GM18867 (cell line): ENCODE data around the gene FZD10.

Source experiments
- ATAC-seq: cut with Tn5 transposase; IDR thresholded peaks from one replicate; pipeline ENCODE4 v1.9.1; 2021; ENCODE audit warnings: mild to moderate bottlenecking, moderate library complexity; ENCODE audit not compliant: unreplicated experiment

The FZD10 gene

GRCh38 chr12:130177635-130178242 lies 15.5 kb downstream of the FZD10 start:
- no peak for ATAC-seq

- ATAC-seq, result no peak
Measured at GRCh38 chr12:130178282-130178681, 16.0 kb downstream of the FZD10 start.

- ATAC-seq, result no peak
Measured at GRCh38 chr12:130179191-130179590, 16.9 kb downstream of the FZD10 start.

DNA sequence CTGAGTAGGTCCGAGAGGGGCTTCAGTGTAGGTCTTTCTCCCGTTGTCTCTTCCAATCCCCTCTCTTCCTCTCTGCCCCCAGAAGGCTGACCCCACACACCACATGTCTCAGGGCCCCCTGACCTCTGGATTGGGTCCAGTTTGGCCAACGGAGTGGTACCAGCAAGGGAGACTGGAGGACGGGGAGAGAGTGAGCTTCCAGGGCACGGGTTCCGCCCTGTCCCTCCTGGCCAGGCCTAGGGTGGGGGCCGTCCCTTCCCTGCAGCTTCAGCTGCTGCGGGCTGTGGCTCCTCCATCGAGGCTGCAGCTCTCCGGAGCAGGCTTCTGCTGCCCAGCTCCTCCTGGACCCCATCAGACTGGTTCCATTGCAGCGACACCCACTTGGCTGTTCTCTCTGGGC lies 17.4 kb downstream of the FZD10 start:
- no peak for ATAC-seq

GRCh38 chr12:130181211-130181610 lies 18.9 kb downstream of the FZD10 start:
- ATAC-seq, result no peak

DNA sequence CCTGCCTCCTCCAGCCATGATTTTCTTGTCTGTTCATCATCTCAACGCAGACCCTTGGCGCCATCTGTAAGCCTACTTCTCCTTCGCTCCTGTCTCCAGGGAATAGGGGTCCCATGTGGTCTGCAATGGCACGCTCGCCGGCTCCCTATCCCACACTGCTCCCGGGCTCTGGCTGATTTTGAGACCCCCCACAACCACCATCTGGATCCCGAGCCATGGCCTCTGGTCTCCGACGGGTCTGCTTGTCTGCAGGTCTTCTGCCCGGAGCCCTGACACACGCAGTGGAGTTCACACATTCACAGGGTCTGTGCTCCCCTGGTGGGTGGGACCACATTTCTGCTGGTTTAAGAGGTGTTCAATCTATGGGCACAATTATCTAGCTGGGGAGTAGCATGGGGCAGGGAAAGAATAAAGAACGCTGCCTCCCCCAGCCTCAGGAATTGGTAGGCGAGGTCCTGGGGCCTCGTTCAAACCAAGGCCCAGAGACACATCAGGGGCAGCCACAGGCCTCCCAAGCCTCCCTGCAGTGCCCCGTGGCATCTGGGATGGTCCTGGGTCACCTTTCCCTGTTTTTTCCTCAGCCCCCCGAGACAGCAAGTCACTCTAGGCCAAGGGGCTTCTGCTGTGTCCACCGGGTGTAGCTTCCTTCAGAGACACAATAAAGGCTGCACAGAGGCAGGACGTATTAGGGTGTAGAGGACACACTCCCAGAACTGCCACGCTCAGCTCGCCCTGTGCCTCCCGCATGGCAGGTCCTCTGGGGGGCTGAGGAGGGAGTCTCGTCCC lies 21.5 kb downstream of the FZD10 start:
- ATAC-seq, result no peak

GRCh38 chr12:130184404-130185090 lies 22.3 kb downstream of the FZD10 start:
- ATAC-seq, result no peak

DNA sequence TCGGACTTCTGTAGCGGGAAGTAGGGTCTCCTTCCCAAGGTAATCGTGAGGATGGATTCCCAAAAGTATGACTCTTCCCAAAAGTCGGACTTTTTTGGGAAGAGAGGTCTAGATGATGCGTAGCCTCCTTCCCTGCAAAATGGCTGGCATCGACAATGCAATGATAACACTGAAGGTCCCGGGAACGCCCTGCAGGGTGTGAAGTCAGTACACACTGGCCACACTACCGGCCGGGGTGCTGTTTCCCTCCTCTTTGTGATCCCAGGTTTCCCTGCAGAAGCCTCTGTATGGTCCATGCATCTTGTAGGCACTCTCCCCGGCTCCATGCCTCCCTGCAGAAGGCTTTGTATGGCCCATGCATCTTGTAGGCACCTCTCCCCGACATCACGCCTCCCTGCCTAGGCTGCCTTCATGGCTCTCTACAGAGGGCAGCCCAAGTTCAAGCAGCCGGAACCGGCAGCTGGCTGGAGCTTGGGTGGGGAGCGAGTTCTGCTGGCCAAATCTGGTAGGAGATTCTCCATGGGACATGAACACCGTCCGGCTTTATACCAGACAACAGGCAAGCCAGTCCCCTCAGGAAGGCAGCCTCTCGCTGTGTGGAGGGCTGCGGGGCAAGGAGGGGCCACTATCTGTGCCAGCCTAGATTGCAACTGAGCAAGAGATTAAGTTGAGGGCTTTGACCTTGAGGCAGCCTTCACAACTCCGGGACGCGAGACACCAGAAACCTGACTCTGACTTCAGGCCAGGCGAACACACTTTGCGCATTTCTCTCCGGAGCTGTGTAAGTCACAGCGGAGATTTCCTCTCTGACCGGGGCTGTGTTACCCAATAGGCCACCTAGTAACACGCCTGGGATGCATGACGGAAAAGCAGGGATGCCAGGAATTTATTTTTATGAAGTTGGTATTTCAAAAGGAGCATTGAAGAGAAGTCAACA lies 23.5 kb downstream of the FZD10 start:
- ATAC-seq, result no peak

GRCh38 chr12:130186651-130187268 lies 24.5 kb downstream of the FZD10 start:
- ATAC-seq, result no peak

DNA sequence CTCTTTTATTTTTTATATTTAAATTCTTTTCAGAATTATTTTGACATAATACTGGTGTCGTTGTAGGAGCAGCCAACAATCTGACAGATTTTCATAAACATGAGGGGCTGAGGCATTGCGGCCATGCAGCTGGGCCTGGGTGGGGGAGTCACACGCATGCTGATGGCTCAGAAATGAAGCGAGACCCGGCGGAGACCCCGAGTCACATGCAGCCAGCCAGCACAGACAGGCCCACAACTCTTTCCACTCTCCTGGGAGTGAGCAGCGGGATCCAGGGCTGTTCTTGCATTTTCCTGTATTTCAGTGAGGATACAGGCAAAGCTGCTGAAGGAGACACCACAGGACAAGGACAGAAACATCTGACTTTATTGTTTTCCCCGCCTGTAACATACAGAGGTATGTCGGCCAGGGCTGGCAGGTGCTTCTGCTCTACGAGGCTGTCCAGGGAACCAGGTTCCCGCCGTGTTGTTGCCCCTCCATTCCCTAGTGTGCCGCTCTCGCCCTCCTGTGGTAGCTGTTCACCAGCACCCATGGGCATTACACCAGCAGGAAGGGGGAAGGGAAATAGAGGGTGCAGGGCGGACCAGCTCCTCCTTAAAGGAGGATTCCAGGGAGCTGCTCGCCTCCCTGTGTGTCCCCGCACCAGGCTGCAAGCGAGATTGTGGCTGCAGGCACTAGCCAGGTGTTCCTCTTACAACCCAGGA lies 30.5 kb downstream of the FZD10 start:
- no peak for ATAC-seq

DNA sequence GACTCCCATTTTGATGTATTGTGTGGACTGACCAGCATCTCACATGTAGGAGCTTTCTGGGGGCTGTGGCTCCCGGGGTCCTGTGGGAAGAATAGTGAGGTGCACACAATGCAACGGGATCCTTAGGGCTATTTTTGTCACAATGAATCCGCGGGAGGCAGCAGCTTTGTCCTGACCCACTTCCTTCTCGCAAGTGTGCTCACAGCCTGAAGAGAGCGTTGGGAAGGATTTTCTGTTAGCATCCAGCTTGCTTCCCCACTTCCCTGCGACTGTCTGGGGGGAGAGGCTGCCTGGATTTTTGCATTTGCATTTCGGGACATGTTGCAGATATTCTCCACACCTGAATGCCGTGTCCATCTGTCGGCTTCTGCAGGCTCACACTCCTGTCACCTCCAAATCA lies 31.9 kb downstream of the FZD10 start:
- no peak for ATAC-seq

- ATAC-seq, result no peak
Measured at GRCh38 chr12:130195369-130195768, 33.1 kb downstream of the FZD10 start.

DNA sequence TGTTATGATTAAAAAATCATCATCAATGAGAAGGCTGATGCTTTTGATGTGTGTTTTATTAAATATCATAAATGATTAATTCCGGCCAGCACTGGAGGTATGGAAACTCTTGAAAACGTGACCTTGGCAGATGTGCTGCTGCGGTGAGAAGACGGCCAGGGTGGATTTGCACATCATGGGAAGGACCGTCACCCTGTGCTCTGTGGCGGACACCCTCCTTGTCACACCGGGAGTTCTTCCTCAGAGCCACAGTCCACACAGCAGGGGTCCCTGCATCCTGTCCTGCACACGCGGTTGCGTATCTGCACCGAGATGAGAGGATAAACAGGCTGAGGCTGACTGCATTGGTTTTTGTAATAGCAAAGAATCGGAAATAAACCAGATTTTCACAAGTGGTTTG lies 33.5 kb downstream of the FZD10 start:
- ATAC-seq, result no peak

- no peak for ATAC-seq
Measured at GRCh38 chr12:130196827-130197226, 34.6 kb downstream of the FZD10 start.

- ATAC-seq, result no peak
Measured at GRCh38 chr12:130198026-130198662, 35.9 kb downstream of the FZD10 start.

DNA sequence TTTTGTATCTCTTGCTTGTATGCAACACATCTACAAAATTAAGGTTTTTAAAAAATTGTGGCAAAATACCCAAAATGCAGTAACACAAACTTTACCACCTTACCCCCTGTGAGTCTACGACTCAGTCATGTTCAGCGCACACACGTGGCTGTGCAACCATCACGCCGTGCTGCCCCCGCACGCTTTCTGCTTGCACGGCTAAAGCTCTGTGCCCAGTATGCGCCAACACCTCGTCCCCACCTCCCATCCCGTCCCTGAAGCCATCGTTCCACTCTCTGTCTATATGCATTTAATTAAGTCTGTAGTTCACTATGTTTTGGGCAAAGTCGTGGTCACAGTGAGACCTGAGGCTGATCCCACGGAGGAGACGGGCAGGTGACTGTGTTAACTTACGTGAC lies 36.4 kb downstream of the FZD10 start:
- ATAC-seq, result no peak

- ATAC-seq, result no peak
Measured at GRCh38 chr12:130199581-130200390, 37.5 kb downstream of the FZD10 start.

DNA sequence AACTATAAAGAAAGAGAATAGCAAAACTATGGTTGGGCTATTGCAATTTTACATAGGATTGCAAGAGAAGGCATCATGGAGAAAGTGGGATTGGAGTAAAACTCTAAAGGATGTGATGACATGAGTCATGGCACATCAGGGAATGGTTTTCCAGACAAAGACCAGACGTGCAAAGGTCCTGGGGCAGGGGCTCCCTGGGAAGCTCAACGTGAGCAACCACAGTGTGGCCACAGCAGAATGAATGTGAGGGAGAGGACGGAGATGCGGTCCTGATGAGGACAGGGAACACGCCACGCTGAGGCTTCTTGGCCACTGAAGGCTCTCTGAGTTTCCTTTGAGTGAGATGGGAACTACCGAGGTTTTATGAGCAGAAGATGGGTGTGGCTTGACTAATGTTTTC lies 38.2 kb downstream of the FZD10 start:
- no peak for ATAC-seq

DNA sequence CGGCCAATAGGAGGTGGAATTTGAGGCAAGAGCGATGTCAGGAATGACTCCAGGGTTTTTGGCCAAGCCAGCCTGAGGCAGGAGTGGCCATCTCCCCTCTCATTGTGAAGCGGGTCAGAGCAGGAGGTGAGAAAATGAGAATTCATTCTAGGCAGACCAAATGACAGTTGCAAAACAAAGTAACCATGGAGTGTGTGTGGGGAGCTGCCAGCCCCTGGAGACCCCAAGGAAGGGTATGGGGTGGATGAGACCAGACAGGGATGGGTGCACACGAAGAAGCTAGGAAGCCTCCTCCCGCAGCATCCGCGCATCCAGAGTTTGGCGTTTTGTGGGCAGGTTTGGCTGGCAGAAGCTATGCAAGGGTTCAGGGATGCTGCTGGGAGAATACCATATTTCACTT lies 38.8 kb downstream of the FZD10 start:
- ATAC-seq, result no peak
